SJCRH30 (cell line): ENCODE data around the gene SPECC1. TPM values are rescaled to one million over a fixed set of nuclear protein-coding genes. Genes with fewer than 3 reads are reported as not detected.
"Not testable (repeated sequence)": the region's sequence is repeated elsewhere in the genome, so short reads cannot be mapped to it uniquely, and the experiment has no call there.

ENCODE experiments used
- DNase-seq, 2 experiments: peaks; one replicate each; pipeline ENCODE4 v3.0.0-alpha.2; 2015 to 2020
- H3K27ac ChIP-seq: fragments of 250-450 bp; sonication (Bioruptor Pico); 2 replicates; pipeline ENCODE4 v1.5.1; 2020; ENCODE audit warnings: mild to moderate bottlenecking, moderate library complexity
- H3K27me3 ChIP-seq: fragments of 250-450 bp; sonication (Bioruptor Pico); 2 replicates; pipeline ENCODE4 v1.5.1; 2020; ENCODE audit warnings: mild to moderate bottlenecking, moderate library complexity
- H3K36me3 ChIP-seq: fragments of 250-450 bp; sonication (Bioruptor Pico); 2 replicates; pipeline ENCODE4 v1.5.1; 2020; ENCODE audit warnings: mild to moderate bottlenecking, moderate library complexity
- H3K4me1 ChIP-seq: fragments of 250-450 bp; sonication (Bioruptor Pico); 2 replicates; pipeline ENCODE4 v1.5.1; 2020; ENCODE audit warnings: mild to moderate bottlenecking, moderate library complexity
- H3K4me3 ChIP-seq: fragments of 250-450 bp; sonication (Bioruptor Pico); 2 replicates; pipeline ENCODE4 v1.5.1; 2020; ENCODE audit warnings: mild to moderate bottlenecking, moderate library complexity
- H3K9me3 ChIP-seq: fragments of 250-450 bp; sonication (Bioruptor Pico); replicated peaks from 2 replicates; pipeline ENCODE4 v1.5.1; 2020; ENCODE audit warnings: mild to moderate bottlenecking, moderate library complexity
- total RNA-seq: library from RNA; depleted of rRNA; stranded (reverse); fragments of >200 nt; shearing (Covaris generic); gene quantifications from 2 replicates; pipeline ENCODE4 v1.2.3, GENCODE V29; 2014

Gene SPECC1
- total RNA-seq, 1 experiment from 2014 or later, result 167 TPM

GRCh38 chr17:20259668-20260067, 250.5 kb downstream of the SPECC1 start:
- Histone ChIP-seq H3K27ac (no peak overlapping the region), H3K4me1 (peaks cover 50% of the 10 kb centered on the region), H3K27me3 (no peaks in the 10 kb centered on the region), H3K9me3 (no peaks in the 10 kb centered on the region), H3K36me3 (peaks cover 10% of the 10 kb centered on the region), H3K4me3 (no peak overlapping the region)
- no peak for DNase-seq

GRCh38 chr17:20260268-20260667, 251.1 kb downstream of the SPECC1 start:
- no peaks in the 10 kb centered on the region for H3K9me3 ChIP-seq
- no peak overlapping the region for H3K27ac ChIP-seq
- H3K4me3 ChIP-seq, result no peak overlapping the region
- peaks cover 48% of the 10 kb centered on the region for H3K4me1 ChIP-seq
- peaks cover 10% of the 10 kb centered on the region for H3K36me3 ChIP-seq
- no peak for DNase-seq
- H3K27me3 ChIP-seq, result no peaks in the 10 kb centered on the region

GRCh38 chr17:20262226-20263114, 253.3 kb downstream of the SPECC1 start:
- peak overlapping the region; percentile 83 for H3K27ac ChIP-seq
- H3K9me3 ChIP-seq, result no peaks in the 10 kb centered on the region
- peak in 1 of 2 experiments; percentile 57 for DNase-seq
- H3K27me3 ChIP-seq, result no peaks in the 10 kb centered on the region
- peaks cover 7% of the 10 kb centered on the region for H3K36me3 ChIP-seq
- peaks cover 42% of the 10 kb centered on the region for H3K4me1 ChIP-seq
- H3K4me3 ChIP-seq, result no peak overlapping the region

DNA sequence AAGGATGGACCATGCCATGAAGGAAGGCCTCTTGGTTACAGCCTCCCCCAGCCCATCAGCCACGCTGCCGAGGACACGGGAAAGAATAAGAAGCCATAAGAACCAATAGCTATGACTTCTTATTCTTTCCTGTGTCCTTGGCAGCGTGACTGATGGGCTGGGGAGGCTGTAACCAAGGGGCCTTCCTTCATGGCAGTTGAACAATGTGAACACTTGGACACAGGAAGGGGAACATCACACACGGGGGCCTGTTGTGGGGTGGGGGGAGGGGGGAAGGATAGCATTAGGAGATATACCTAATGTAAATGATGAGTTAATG, 253.9 kb downstream of the SPECC1 start:
- H3K9me3 ChIP-seq, H3K36me3 ChIP-seq, H3K27me3 ChIP-seq, H3K4me3 ChIP-seq: not testable (repeated sequence)
- Histone ChIP-seq H3K27ac (peak overlapping the region; percentile 83), H3K4me1 (peaks cover 47% of the 10 kb centered on the region)
- peak; percentile 58 to 73 for DNase-seq

DNA sequence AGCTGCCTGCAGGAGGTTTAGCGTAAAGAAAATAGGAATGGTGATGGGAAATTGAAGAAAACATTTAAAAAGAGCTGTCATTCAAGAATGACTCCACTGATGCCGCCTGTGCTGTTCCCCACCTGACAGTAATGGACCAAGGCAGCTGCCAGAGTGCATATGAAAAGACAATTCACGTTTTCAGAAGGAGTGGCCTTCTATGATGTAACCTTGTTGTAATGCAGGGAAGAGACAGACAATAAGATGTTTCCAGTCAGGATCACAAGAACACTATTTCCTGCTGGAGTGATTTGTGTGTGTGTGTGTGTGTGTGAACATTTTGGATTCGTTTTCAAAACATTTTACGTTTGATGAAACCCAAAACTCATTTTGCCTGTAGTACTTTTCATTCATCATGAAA, 254.4 kb downstream of the SPECC1 start:
- Histone ChIP-seq H3K27me3 (no peaks in the 10 kb centered on the region), H3K36me3 (peaks cover 3% of the 10 kb centered on the region), H3K27ac (peak overlapping the region; percentile 83), H3K4me3 (peak overlapping the region; percentile 1; the same call in 1 of the 2 replicates), H3K9me3 (no peaks in the 10 kb centered on the region), H3K4me1 (peaks cover 47% of the 10 kb centered on the region)
- DNase-seq, result peak; percentile 95 to 99

GRCh38 chr17:20264996-20265395, 255.8 kb downstream of the SPECC1 start:
- H3K36me3 ChIP-seq, result peaks cover 3% of the 10 kb centered on the region
- H3K9me3 ChIP-seq, result no peaks in the 10 kb centered on the region
- H3K4me1 ChIP-seq, result peaks cover 47% of the 10 kb centered on the region
- no peak overlapping the region for H3K4me3 ChIP-seq
- peak in 1 of 2 experiments; percentile 41 for DNase-seq
- no peaks in the 10 kb centered on the region for H3K27me3 ChIP-seq
- H3K27ac ChIP-seq, result peak overlapping the region; percentile 83; the same call in 1 of the 2 replicates

DNA sequence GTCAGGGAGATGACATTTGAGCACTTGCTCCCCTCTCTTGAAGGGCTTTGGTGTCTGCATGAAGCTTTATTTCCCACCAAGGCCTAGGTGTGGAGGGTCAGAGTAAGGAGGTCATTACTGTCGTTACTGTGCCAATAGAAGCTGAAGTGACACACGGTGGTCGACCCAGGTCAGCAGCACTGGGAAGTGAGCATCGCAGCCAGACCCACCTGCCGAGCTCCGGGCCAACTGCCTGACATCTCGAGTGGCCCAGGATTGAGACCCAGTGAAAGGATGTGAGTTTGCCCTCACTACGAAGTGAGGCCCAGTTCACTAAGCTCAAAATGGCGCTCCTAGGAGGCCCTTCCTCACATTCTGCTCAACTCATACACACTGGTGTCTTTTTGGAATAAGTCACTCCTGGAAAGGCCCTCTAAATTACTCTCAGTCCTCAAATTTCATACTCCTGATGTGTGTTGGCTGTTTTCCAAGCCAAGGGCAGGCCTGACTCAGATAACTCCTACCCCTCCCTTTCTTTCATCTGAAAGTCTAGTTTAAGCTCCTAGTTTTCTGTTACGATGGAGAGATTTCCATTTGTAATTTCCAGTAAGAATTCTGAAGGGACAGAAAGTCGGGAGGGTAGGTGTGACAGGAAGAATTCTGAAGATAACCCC, 257.8 kb downstream of the SPECC1 start:
- no peak overlapping the region for H3K4me3 ChIP-seq
- peak overlapping the region; percentile 0; the same call in 1 of the 2 replicates for H3K27ac ChIP-seq
- H3K9me3 ChIP-seq, result no peaks in the 10 kb centered on the region
- H3K36me3 ChIP-seq, result no peaks in the 10 kb centered on the region; the same call in 1 of the 2 replicates
- peak; percentile 76 to 89 for DNase-seq
- H3K27me3 ChIP-seq, result no peaks in the 10 kb centered on the region
- peaks cover 47% of the 10 kb centered on the region for H3K4me1 ChIP-seq

- H3K4me3 ChIP-seq, result no peak overlapping the region
- H3K27ac ChIP-seq, result peak overlapping the region; percentile 0; the same call in 1 of the 2 replicates
Measured at GRCh38 chr17:20267459-20267842, 258.3 kb downstream of the SPECC1 start.

DNA sequence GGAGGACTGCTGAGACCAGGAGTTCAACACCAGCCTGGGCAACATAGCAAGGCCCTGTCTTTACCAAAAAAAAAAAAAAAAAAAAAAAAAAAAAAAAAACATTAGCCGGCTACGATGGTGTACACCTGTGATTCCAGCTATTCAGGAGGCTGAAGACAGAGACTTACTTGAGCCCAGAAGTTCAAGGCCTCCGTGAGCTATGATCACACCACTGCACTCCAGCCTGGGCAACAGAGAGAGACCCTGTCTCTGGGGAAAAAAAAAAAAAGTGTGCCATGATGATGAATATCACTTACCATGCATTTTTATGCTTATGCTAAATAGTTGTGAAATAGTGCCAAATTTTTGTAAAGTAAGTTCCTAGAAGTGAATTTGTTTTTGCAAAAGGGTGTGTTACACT, 261.2 kb downstream of the SPECC1 start:
- Histone ChIP-seq H3K27ac (no peak overlapping the region), H3K4me3 (no peak overlapping the region), H3K4me1 (peaks cover 21% of the 10 kb centered on the region), H3K27me3 (no peaks in the 10 kb centered on the region), H3K36me3 (peaks cover 4% of the 10 kb centered on the region; the same call in 1 of the 2 replicates), H3K9me3 (no peaks in the 10 kb centered on the region)
- no peak for DNase-seq

More at GRCh38 chr17:20267459-20267842, 258.3 kb downstream of the SPECC1 start:
- Histone ChIP-seq H3K4me1 (peaks cover 42% of the 10 kb centered on the region), H3K9me3 (no peaks in the 10 kb centered on the region), H3K36me3 (no peaks in the 10 kb centered on the region), H3K27me3 (no peaks in the 10 kb centered on the region)
- peak; percentile 51 to 69 for DNase-seq

DNA sequence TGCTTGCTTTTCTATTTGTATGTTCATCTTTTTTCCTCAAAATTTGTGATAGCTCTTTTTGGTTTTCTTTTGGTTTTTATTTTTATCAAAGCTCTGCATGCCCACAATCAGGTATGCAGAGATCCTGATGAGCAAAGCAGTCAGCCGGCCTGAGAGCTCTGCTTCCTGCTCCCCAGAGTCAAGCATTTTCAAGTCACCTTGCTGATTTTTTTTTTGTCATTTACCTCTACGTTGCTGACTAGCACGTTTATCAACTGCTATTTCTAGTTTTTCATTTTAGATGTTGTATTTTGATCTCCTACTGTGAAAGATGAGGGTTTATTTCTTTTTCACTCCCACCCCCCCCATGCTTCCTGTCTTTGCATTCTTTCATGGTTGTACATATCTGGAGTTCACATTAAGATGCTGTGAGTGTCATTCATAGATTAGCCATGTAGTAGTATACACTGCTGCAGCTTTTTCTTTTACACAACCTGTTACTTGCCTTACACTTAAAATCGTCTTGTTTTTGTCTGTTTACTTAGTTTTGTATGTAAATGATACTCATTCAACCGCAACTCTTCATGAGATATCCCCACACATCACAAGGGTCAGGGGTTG, 262.0 kb downstream of the SPECC1 start:
- no peaks in the 10 kb centered on the region for H3K27me3 ChIP-seq
- H3K4me1 ChIP-seq, result peaks cover 20% of the 10 kb centered on the region
- peaks cover 4% of the 10 kb centered on the region; the same call in 1 of the 2 replicates for H3K36me3 ChIP-seq
- DNase-seq, result no peak
- H3K27ac ChIP-seq, result no peak overlapping the region
- no peak overlapping the region for H3K4me3 ChIP-seq
- no peaks in the 10 kb centered on the region for H3K9me3 ChIP-seq

GRCh38 chr17:20273741-20274500, 264.8 kb downstream of the SPECC1 start:
- Histone ChIP-seq H3K36me3 (peaks cover 4% of the 10 kb centered on the region; the same call in 1 of the 2 replicates), H3K9me3 (no peaks in the 10 kb centered on the region), H3K27me3 (no peaks in the 10 kb centered on the region), H3K27ac (no peak overlapping the region), H3K4me1 (peaks cover 10% of the 10 kb centered on the region), H3K4me3 (no peak overlapping the region)
- no peak for DNase-seq

DNA sequence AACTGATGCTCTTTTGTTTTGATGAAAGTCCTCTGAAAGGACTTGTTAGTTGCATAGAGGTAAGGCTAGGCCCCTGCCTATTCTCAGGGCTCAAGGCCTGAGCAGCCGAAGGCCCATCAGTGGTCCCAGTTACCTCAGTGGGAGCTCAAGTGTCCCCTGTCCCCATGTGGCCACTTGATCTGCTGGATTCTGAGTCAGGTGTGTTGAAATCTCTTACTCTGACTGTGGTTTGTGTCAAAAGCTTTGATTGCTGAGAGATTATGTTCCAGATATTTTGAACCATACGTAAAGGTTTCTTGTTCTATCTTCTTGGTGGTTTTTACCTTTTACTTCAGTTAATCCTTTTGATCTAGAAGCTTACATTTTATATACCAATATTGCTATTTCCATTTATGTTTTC, 266.5 kb downstream of the SPECC1 start:
- Histone ChIP-seq H3K27ac (no peak overlapping the region), H3K9me3 (no peaks in the 10 kb centered on the region), H3K36me3 (peaks cover 6% of the 10 kb centered on the region), H3K27me3 (no peaks in the 10 kb centered on the region), H3K4me3 (no peak overlapping the region), H3K4me1 (peaks cover 21% of the 10 kb centered on the region)
- no peak for DNase-seq

GRCh38 chr17:20276421-20276820, 267.3 kb downstream of the SPECC1 start:
- DNase-seq, result no peak
- no peak overlapping the region for H3K4me3 ChIP-seq
- H3K27ac ChIP-seq, result no peak overlapping the region
- H3K9me3 ChIP-seq, result no peaks in the 10 kb centered on the region
- H3K27me3 ChIP-seq, result no peaks in the 10 kb centered on the region
- peaks cover 18% of the 10 kb centered on the region for H3K4me1 ChIP-seq
- peaks cover 9% of the 10 kb centered on the region for H3K36me3 ChIP-seq

- DNase-seq, result peak; percentile 35 to 58
- H3K4me1 ChIP-seq, result peaks cover 20% of the 10 kb centered on the region
- no peaks in the 10 kb centered on the region for H3K27me3 ChIP-seq
- H3K27ac ChIP-seq, result no peak overlapping the region
- peaks cover 9% of the 10 kb centered on the region for H3K36me3 ChIP-seq
- H3K9me3 ChIP-seq, result no peaks in the 10 kb centered on the region
- H3K4me3 ChIP-seq, result no peak overlapping the region
Measured at GRCh38 chr17:20278805-20279204, 269.6 kb downstream of the SPECC1 start.
